ENCODE results near the gene LMX1B. TPM values are rescaled to one million over a fixed set of nuclear protein-coding genes. Genes with fewer than 3 reads are reported as not detected.
A peak's percentile ranks its signal among the peaks of the same experiment; 100 is the strongest.
"Not testable (repeated sequence)": the region's sequence is repeated elsewhere in the genome, so short reads cannot be mapped to it uniquely, and the experiment has no call there.

LMX1B gene
- total RNA-seq, 2 experiments from 2014 or later = not detected

GRCh38 chr9:126707712-126708111 lies 94.0 kb downstream of the LMX1B start:
- ChIA-PET POLR2A (interaction anchor here (3.4 to 4.1 kb wide), 2 partner anchors 16 to 98 kb away, joined by 14 to 23 read pairs; partner anchors contain the start of gene ZBTB43), CTCF (interaction anchor here (1.1 to 13.3 kb wide), 13 partner anchors 12 to 190 kb away, joined by 3 to 704 read pairs (median 34); partner anchors contain the start of gene ZBTB43)
- H3K4me3 Mint-ChIP-seq; H3K36me3 Mint-ChIP-seq (ENCODE audit: low read depth); H3K27ac Mint-ChIP-seq; H3K9me3 Mint-ChIP-seq (ENCODE audit: insufficient read depth); ATAC-seq: not testable (repeated sequence)
- H3K4me1 Mint-ChIP-seq (ENCODE audit: low read depth) = peaks cover 19% of the 10 kb centered on the region
- H3K27me3 Mint-ChIP-seq (ENCODE audit: low read depth) = peaks cover 16% of the 10 kb centered on the region
- peak; percentile 11 for DNase-seq

- no peak overlapping the region for H3K27ac Mint-ChIP-seq
- no peaks in the 10 kb centered on the region for H3K9me3 Mint-ChIP-seq (ENCODE audit: insufficient read depth)
- peaks cover 16% of the 10 kb centered on the region for H3K27me3 Mint-ChIP-seq (ENCODE audit: low read depth)
- no peak for ATAC-seq
- no peak overlapping the region for H3K4me3 Mint-ChIP-seq
- no peaks in the 10 kb centered on the region for H3K36me3 Mint-ChIP-seq (ENCODE audit: low read depth)
- ChIA-PET CTCF (interaction anchor here (1.3 to 13.3 kb wide), 5 partner anchors 12 to 68 kb away, joined by 4 to 704 read pairs (median 55); no protein-coding TSS in a partner anchor), POLR2A (interaction anchor here (3.4 kb wide), 1 partner anchor 15 kb away, joined by 23 read pairs; no protein-coding TSS in a partner anchor)
- H3K4me1 Mint-ChIP-seq (ENCODE audit: low read depth) = peaks cover 19% of the 10 kb centered on the region
- DNase-seq = peak; percentile 16
Observed at GRCh38 chr9:126708178-126708577, 94.5 kb downstream of the LMX1B start.

GRCh38 chr9:126709241-126709640 lies 95.5 kb downstream of the LMX1B start:
- ChIA-PET POLR2A (interaction anchor here (0.6 kb wide), 1 partner anchor 12 kb away, joined by 6 read pairs; no protein-coding TSS in a partner anchor), CTCF (interaction anchor here (13.3 kb wide), 1 partner anchor 67 kb away, joined by 704 read pairs; no protein-coding TSS in a partner anchor)
- H3K27ac Mint-ChIP-seq = no peak overlapping the region
- H3K36me3 Mint-ChIP-seq (ENCODE audit: low read depth) = no peaks in the 10 kb centered on the region
- ATAC-seq (no peak), DNase-seq (peak; percentile 8)
- no peak overlapping the region for H3K4me3 Mint-ChIP-seq
- peaks cover 8% of the 10 kb centered on the region for H3K27me3 Mint-ChIP-seq (ENCODE audit: low read depth)
- no peaks in the 10 kb centered on the region for H3K9me3 Mint-ChIP-seq (ENCODE audit: insufficient read depth)
- peaks cover 19% of the 10 kb centered on the region for H3K4me1 Mint-ChIP-seq (ENCODE audit: low read depth)

GRCh38 chr9:126715382-126715781 lies 101.7 kb downstream of the LMX1B start:
- ATAC-seq (no peak), DNase-seq (no peak)
- CTCF ChIA-PET = interaction anchor here (1.6 to 1.7 kb wide), 2 partner anchors 9 to 66 kb away, joined by 7 read pairs; no protein-coding TSS in a partner anchor
- Mint-ChIP-seq H3K4me3 (no peak overlapping the region), H3K36me3 (ENCODE audit: low read depth) (no peaks in the 10 kb centered on the region), H3K27me3 (ENCODE audit: low read depth) (peaks cover 3% of the 10 kb centered on the region), H3K9me3 (ENCODE audit: insufficient read depth) (no peaks in the 10 kb centered on the region), H3K4me1 (ENCODE audit: low read depth) (peaks cover 18% of the 10 kb centered on the region), H3K27ac (no peak overlapping the region)
- POLR2A ChIA-PET = no interaction called here

GRCh38 chr9:126717441-126717840 lies 103.7 kb downstream of the LMX1B start:
- H3K9me3 Mint-ChIP-seq (ENCODE audit: insufficient read depth); H3K27ac Mint-ChIP-seq; H3K27me3 Mint-ChIP-seq (ENCODE audit: low read depth); POLR2A ChIA-PET; DNase-seq; H3K4me3 Mint-ChIP-seq; ATAC-seq; CTCF ChIA-PET; H3K36me3 Mint-ChIP-seq (ENCODE audit: low read depth): not testable (repeated sequence)
- H3K4me1 Mint-ChIP-seq (ENCODE audit: low read depth) = peaks cover 36% of the 10 kb centered on the region

- Mint-ChIP-seq H3K4me3 (peak overlapping the region; percentile 79), H3K4me1 (ENCODE audit: low read depth) (peaks cover 46% of the 10 kb centered on the region), H3K36me3 (ENCODE audit: low read depth) (peaks cover 2% of the 10 kb centered on the region), H3K9me3 (ENCODE audit: insufficient read depth) (no peaks in the 10 kb centered on the region), H3K27me3 (ENCODE audit: low read depth) (no peaks in the 10 kb centered on the region), H3K27ac (peak overlapping the region; percentile 92)
- ChIA-PET CTCF (interaction anchor here (0.8 to 4.4 kb wide), 5 partner anchors 9 to 59 kb away, joined by 3 to 72 read pairs (median 5); no protein-coding TSS in a partner anchor), POLR2A (interaction anchor here (0.7 to 2.8 kb wide), 5 partner anchors 14 to 86 kb away, joined by 3 to 15 read pairs (median 3); partner anchors contain the start of gene ZBTB43)
- DNase-seq = peak; percentile 94
- peak; percentile 57 for ATAC-seq
Observed at GRCh38 chr9:126719618-126720031, 105.9 kb downstream of the LMX1B start.

GRCh38 chr9:126720036-126720435 lies 106.3 kb downstream of the LMX1B start:
- H3K36me3 Mint-ChIP-seq (ENCODE audit: low read depth) = peaks cover 2% of the 10 kb centered on the region
- ATAC-seq (peak; percentile 1), DNase-seq (no peak)
- H3K27me3 Mint-ChIP-seq (ENCODE audit: low read depth) = no peaks in the 10 kb centered on the region
- peak overlapping the region; percentile 92 for H3K27ac Mint-ChIP-seq
- CTCF ChIA-PET = interaction anchor here (0.8 to 4.4 kb wide), 5 partner anchors 10 to 62 kb away, joined by 3 to 72 read pairs (median 7); no protein-coding TSS in a partner anchor
- H3K4me3 Mint-ChIP-seq = peak overlapping the region; percentile 79
- peaks cover 46% of the 10 kb centered on the region for H3K4me1 Mint-ChIP-seq (ENCODE audit: low read depth)
- H3K9me3 Mint-ChIP-seq (ENCODE audit: insufficient read depth) = no peaks in the 10 kb centered on the region
- POLR2A ChIA-PET = interaction anchor here (0.9 to 2.8 kb wide), 3 partner anchors 17 to 85 kb away, joined by 3 to 15 read pairs (median 5); partner anchors contain the start of gene ZBTB43

- Mint-ChIP-seq H3K4me3 (peak overlapping the region; percentile 79), H3K27ac (peak overlapping the region; percentile 92), H3K9me3 (ENCODE audit: insufficient read depth) (no peaks in the 10 kb centered on the region), H3K4me1 (ENCODE audit: low read depth) (peaks cover 46% of the 10 kb centered on the region), H3K27me3 (ENCODE audit: low read depth) (peaks cover 2% of the 10 kb centered on the region), H3K36me3 (ENCODE audit: low read depth) (peaks cover 2% of the 10 kb centered on the region)
- ChIA-PET CTCF (interaction anchor here (0.8 to 4.4 kb wide), 7 partner anchors 10 to 61 kb away, joined by 3 to 72 read pairs (median 4); no protein-coding TSS in a partner anchor), POLR2A (interaction anchor here (0.6 to 2.8 kb wide), 8 partner anchors 11 to 137 kb away, joined by 3 to 15 read pairs (median 4); partner anchors contain the start of gene ZBTB43)
- peak; percentile 3 for ATAC-seq
- peak; percentile 61 for DNase-seq
Observed at GRCh38 chr9:126720661-126721563, 107.2 kb downstream of the LMX1B start.

- Mint-ChIP-seq H3K27me3 (ENCODE audit: low read depth) (peaks cover 5% of the 10 kb centered on the region), H3K9me3 (ENCODE audit: insufficient read depth) (no peaks in the 10 kb centered on the region), H3K27ac (peak overlapping the region; percentile 92), H3K36me3 (ENCODE audit: low read depth) (peaks cover 2% of the 10 kb centered on the region), H3K4me1 (ENCODE audit: low read depth) (peaks cover 46% of the 10 kb centered on the region), H3K4me3 (peak overlapping the region; percentile 79)
- DNase-seq (peak; percentile 65), ATAC-seq (no peak)
- POLR2A ChIA-PET = interaction anchor here (0.6 to 2.8 kb wide), 5 partner anchors 12 to 83 kb away, joined by 4 to 15 read pairs (median 5); partner anchors contain the start of gene ZBTB43
- CTCF ChIA-PET = interaction anchor here (0.8 to 4.4 kb wide), 6 partner anchors 9 to 60 kb away, joined by 3 to 72 read pairs (median 4); no protein-coding TSS in a partner anchor
Observed at GRCh38 chr9:126721564-126721981, 107.8 kb downstream of the LMX1B start.

- peak; percentile 56 for ATAC-seq
- peak; percentile 91 for DNase-seq
- H3K27me3 Mint-ChIP-seq (ENCODE audit: low read depth) = peaks cover 7% of the 10 kb centered on the region
- H3K4me3 Mint-ChIP-seq = peak overlapping the region; percentile 84
- H3K27ac Mint-ChIP-seq = peak overlapping the region; percentile 98
- H3K9me3 Mint-ChIP-seq (ENCODE audit: insufficient read depth) = no peaks in the 10 kb centered on the region
- ChIA-PET POLR2A (interaction anchor here (1.3 to 2.8 kb wide), 8 partner anchors 10 to 83 kb away, joined by 7 to 23 read pairs (median 14); partner anchors contain the start of gene ZBTB43), CTCF (interaction anchor here (2.2 kb wide), 1 partner anchor 16 kb away, joined by 34 read pairs; no protein-coding TSS in a partner anchor)
- peaks cover 2% of the 10 kb centered on the region for H3K36me3 Mint-ChIP-seq (ENCODE audit: low read depth)
- H3K4me1 Mint-ChIP-seq (ENCODE audit: low read depth) = peaks cover 46% of the 10 kb centered on the region
Observed at GRCh38 chr9:126722252-126722921, 108.7 kb downstream of the LMX1B start.

All from activated CD8-positive, alpha-beta T cell treated with anti-CD3 and anti-CD28 coated beads, Interleukin-2, amount 10 ng/mL, durations not matched to agents 7 days and 5 days (primary cell).